Ammon's horn (tissue), 1 donor: ENCODE data around the gene CBFA2T3.
"Not testable (repeated sequence)": the region's sequence is repeated elsewhere in the genome, so short reads cannot be mapped to it uniquely, and the experiment has no call there.

Experiments
- DNase-seq: peaks from one replicate; pipeline ENCODE4 v3.0.0-alpha.2; 2016; ENCODE audit warnings: low spot score

The CBFA2T3 gene

DNA sequence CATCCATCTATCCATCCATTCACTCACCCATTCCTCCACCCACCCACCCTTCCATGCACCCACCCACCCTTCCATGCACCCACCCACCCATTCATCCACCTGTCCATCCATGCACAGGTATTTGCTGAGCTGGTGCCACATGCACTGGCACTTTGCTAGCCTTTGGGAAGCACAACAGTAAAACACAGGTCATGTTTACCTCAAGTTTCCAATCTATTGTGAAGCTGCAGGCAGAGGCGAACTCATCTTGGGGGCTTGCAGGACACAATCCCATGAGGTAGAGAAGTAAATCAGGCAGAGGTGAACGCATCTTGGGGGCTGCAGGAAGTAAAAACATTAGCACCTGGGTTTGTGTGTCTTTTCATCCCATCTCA is 35.6 kb upstream of the CBFA2T3 start:
- DNase-seq, result no peak

DNA sequence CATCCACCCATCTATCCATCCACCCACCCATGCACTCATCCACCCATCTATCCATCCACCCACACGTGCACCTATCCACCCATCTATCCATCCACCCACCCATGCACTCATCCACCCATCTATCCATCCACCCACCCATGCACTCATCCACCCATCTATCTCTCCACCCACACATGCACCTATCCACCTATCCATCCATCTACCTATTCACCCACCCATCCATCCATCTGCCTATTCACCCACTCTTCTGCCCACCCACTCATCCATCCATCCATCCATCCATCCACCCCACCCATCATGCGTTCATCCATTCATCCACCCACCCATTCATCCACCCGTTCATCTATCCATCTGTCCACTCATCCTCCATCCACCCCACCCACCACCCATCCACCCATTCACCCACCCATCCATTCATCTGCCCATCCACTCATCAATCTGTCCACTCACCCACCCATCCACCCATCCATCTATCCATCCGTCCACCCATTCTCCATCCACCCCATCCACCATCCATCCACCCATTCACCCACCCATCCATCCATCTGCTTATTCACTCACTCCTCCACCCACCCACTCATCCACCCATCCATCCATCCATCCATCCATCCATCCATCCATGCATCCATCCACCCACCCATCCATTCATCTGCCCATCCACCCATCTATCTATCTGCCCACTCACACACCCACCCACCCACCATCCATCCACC is 35.1 kb upstream of the CBFA2T3 start:
- no peak for DNase-seq

- no peak for DNase-seq
These were observed 33.4 kb upstream of the CBFA2T3 start for GRCh38 chr16:89010210-89010925.

DNA sequence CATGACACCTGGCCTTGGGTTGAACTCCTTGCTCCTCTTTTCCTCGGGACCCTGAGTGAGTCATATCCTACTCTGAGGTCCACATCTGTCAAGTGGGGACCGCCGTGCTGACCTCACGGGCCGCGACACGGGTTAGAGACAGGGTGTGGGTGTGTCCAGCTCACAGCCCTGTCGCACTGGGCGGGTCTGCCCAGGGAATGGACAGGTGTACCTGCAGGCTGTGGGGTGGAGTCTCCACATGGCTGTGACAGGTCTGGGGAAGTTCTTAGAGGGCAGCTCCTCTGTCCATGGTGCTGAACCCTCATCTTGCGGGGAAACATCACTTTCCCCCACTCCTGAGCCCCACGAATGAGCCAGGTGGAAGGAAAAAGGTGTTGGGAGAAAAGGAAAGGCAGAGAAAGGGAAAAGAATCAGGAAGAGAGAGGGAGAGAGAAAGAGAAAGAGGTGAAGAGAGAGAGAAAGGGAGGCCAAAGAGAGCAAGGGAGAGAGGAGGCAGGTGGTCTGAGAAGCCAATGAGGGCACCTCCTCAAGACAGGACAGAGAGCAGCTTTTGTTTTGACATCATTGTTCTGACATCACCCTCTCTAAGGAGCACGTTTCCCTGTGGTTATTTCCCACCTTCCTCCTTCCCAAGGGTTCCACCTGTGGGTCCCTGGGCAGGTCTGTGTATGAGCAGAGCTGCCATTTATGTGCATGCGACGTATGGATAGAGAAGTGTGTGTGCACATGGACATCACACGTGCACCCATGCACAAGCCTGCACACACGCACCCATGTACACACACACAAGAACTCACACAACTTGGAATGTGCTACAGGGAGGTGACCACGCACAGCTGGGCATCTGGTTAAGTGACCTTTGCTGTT is 32.6 kb upstream of the CBFA2T3 start:
- no peak for DNase-seq

DNA sequence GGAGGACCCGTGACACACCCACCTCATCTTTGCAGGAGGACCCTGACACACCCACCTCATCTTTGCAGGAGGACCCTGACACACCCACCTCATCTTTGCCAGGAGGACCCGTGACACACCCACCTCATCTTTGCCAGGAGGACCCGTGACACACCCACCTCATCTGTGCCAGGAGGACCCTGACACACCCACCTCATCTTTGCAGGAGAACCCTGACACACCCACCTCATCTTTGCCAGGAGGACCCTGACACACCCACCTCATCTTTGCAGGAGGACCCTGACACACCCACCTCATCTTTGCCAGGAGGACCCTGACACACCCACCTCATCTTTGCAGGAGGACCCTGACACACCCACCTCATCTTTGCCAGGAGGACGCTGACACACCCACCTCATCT is 31.8 kb upstream of the CBFA2T3 start:
- DNase-seq, result not testable (repeated sequence)

DNA sequence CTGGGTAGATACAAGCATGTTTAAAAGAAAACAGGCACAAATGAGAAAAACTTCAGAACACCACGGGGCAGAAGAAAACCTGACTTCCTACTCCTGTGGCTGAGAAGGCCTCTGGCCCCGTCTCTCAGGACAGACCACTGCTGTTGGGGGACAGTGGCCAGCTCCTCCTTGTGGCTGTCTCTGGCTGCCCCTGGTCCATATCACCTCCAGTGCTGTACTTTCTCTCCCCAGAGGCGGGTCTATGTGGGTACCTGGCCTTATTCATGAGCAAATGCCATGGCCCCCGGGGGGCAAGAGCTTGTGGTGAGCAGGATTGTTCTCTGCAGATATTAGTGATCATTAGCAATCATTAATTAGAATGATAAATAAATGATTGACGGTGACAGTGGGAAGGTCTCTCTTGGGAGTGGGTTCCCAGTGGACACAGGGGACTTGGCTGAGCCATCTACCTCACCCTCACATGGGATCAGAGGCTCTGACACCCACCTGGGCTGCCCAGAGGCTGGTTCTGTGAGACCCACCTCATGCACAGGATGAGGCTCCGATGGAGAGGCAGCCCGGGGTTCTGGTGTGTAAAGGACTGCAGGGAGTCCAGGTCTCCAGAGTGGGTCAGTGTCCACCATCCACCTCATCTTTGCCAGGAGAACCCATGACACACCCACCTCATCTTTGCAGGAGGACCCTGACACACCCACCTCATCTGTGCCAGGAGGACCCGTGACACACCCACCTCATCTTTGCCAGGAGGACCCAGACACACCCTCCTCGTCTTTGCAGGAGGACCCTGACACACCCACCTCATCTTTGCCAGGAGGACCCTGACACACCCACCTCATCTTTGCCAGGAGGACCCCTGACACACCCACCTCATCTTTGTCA is 30.6 kb upstream of the CBFA2T3 start:
- DNase-seq, result no peak

DNA sequence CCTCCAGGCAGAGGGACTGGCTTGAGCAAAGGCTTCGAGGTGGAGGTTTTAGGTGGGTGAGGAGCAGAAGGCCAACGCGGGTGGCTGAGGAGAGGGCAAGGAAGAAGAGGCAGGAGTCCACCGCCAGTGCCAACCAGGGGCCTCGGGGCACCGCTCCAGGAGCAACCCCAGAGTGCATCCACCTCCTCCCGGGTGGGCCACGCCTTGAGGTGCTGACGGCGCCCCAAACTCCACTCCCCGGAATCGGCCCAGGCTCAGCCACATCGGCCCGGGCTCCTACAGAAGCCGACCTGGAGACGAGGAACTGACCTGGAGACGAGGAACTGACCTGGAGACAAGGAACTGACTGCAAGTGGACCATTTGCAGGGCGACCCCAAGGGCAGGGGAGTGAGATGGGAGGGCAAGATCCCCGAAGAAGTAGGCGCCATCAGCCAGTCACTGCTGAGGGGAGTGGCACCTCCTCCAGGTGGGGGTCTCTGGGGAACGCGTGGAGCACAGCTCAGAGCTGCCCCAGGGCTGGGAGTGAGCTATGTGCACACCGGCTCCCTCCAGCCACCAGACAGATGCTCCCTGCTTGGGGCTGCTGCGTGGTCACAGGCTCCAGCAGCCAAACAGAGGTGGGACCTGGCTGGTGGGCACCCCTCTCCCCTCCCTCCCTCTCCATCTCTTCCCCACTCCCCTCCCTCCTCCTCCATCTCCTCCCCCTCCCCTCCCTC is 29.2 kb upstream of the CBFA2T3 start:
- DNase-seq, result no peak

DNA sequence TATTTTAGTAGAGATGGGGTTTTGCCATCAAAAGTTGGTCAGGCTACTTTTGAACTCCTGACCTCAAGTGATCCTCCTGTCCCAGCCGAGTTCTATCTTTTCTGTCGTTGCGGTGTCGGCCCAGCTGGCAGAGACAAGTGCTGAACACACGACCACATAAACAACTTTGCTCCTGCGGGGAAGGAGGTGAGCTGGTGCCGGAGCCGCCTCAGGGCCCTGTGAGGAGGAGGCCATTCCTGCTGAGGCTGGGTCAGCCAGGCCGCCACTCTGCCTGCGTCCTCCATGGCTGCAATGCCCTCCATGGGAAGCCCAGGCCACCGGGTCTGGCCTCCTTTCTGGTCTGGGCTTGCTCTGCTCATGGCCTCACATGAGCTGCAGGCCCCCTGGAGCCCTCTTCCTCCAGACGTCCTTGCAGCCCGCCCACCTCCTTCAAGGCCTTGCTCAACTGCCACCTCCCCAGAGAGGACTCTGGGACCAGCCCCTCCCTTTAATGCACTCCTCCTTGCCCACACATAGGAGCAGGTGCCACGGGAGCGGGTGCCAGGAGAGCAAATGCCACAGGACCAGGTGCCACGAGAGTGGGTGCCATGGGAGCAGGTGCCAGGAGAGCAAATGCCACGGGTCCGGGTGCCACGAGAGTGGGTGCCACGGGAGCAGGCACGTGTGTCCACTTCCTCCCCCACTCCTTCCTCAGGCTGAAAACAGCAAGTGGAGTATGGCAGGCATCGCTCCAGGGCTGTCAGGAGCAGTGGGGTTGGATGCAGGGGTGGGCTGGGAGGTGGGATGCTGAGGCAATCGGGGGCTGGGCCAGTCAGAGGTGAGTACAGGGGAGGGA is 28.4 kb upstream of the CBFA2T3 start:
- DNase-seq, result no peak

DNA sequence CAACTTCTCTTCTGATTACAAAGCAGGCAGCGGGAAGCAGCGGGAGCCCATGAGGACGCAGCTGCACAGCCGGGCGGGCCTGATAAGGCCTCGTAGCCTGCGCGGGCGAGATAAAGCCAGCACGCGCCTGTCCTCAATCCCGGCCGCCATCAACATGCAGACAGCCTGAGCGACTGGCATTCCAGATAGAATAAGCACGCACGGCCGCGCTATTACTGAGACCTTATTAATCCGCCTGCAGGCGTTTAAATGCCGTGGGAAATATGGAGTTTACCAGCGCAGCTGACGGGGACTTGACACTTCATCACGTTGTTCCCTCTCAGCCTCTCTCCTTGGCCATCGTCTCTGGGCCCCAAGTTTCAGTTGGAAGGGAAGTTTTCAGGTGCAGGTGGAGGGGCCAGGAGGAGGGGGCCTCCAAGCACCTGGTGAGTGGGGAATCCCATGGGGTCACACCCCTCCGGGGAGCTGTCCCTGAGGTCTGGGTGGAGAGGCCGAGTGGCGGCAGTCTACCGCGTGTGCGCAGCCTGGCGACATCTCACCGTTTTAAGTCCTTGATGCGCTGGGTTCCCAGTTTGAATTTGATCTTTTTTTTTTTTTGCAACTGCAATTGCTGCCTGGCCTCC is 27.3 kb upstream of the CBFA2T3 start:
- peak; percentile 14 for DNase-seq

DNA sequence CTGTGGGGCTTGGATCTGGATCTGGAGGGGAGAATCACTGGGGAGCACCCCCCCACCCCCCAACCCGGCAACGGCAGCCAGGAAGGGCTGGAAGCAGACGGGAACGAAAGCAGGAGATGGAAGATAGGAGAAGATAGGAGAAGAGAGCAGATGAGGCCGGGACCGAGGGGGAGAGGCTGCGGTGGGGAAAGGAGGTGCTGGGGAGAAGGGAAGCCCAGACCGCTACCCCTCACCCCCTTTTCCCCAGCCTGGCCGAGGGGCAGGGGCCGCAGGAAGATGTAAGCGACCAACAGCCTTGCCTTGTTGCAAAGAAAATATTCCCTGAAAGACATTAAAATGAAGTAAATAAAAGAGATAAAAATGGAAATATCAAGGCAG is 26.8 kb upstream of the CBFA2T3 start:
- no peak for DNase-seq

DNA sequence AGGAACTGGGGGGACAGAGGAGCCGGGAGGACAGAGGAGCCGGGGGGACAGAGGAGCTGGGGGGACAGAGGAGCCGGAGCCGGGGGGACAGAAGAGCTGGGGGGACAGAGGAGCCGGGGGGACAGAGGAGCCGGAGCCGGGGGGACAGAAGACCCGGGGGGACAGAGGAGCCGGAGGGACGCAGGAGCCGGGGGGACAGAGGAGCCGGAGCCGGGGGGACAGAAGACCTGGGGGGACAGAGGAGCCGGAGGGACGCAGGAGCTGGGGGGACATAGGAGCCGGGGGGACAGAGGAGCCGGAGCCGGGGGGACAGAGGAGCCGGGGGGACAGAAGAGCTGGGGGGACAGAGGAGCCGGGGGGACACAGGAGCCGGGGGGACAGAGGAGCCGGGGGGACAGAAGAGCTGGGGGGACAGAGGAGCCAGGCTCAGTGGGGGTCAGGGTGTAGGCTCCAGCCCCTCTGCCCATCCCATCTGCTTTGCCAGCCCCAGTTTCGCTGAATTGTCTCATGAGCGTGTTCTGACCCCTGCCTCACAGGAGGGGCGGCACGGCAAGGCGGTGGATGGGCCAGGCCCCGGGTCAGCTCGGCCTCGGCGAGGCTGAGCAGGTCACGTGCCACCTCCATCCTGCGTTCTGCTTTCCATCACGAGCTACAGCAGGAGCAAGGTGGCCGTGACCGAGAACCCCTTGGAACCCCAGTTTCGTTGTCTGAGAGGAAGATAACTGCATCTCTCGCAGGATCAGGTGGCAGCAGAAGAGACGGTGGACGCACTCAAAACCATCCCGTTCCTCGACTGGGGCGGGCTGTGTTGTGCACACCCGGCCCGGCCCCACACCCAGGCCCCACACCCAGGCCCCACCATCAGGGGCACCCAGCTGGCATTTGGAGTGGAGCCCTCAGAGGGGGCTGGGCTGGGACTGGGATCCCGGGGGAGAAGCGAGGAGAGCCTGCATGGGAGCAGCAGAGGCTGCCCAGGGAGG is 26.1 kb upstream of the CBFA2T3 start:
- no peak for DNase-seq

DNA sequence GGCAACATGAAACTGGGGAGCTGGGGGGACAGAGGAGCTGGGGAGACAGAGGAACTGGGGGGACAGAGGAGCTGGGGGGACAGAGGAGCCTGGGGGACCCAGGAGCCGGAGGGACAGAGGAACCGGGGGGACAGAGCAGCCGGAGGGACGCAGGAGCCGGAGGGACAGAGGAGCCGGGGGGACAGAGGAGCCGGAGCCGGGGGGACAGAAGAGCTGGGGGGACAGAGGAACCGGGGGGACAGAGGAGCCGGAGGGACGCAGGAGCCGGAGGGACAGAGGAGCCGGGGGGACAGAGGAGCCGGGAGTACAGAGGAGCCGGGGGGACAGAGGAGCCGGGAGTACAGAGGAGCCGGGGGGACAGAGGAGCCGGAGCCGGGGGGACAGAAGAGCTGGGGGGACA is 25.1 kb upstream of the CBFA2T3 start:
- not testable (repeated sequence) for DNase-seq

DNA sequence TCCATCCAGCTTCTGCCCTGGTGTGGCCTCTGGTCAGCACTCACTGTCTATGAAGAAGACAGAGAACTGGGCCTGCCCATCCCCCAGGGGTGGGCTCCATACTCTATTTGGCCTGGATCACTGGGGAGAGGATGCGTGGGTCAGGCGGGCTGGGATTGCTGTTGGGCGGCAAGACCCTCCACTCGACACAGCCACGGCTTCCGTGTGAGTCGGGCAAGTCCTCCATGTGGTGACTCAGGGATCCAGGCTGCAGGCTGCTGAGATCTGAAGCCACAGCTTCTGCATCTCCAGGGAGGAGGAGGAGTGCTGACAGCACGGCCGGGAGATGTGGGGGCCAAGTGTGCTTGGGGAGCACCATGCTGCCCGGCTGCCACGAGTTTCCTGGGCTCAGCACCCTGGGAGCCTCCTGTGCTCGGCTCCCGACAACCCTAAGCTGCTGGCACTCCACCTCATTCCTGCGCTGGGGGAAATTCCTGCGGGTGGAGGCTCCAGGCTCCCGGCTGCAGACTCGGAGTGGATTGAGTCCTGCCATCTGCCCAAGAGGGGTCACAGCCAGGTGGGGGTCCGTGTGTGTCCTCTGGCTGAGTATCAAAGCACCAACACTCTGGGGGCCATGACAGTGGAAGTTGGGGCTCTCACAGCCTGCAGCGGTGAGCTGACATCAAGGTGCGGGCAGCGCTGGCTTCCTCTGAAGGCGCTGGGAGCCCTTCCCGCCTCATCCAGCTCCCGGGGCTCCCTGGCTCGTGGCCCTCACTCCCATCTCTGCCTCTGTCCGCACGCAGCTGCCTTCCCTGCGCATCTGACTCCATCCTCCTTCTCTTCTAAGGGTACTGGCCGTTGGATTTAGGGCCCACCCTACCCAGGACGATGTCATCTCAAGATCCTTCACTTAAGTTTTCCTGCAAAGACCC is 24.4 kb upstream of the CBFA2T3 start:
- DNase-seq, result no peak

DNA sequence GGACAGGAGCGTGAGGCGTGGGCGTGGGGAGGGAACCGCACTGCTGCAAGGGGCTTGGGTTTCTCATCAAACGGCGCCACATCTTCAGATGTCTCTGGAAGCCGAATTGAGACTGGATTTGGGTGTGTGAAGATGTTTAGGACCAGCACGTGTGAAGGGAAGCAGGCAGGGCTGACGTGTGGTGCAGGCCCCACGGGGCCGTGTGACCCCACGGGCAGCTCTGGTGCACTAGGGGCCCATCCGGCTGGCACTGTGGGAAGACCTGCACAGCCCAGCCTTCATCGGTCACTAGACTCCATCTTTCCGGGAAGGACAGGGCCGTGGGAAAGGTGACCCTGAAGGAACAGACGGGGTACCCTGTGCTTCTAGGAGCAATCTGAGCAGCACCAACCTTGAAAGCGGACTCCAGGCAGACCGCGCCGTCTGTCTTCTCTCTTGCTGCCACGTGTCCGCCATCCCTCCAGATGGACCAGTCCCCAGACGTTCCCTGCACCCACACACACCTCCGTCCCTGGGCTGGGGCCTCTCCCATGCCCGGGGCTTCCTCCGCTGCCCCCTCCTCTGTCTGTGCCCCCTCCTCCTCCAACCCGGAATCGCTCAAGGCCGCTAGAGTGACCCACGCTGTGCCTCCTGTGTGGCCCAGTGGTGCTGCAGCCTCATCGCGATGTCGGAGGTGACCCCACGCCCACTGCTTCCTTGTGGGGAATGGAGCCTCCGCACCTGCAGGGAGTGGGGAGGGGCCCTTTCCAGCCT is 23.4 kb upstream of the CBFA2T3 start:
- no peak for DNase-seq

GRCh38 chr16:88999457-89000206 is 22.6 kb upstream of the CBFA2T3 start:
- DNase-seq, result no peak
